Natural killer cell (primary cell): ENCODE results near the gene LGALS1. TPM values are rescaled to one million over a fixed set of nuclear protein-coding genes. Genes with fewer than 3 reads are reported as not detected.

ENCODE experiments used
- ATAC-seq, 3 donors: fragments of 150-1000 bp in 2 of 3; fragments of 200-7000 bp in 1 of 3; cut with Tn5 transposase; 1 replicate in 1 of 3; 2 replicates in 2 of 3; pipeline ENCODE4 v1.10.0; 2021; ENCODE audit warnings: mild to moderate bottlenecking in 2 of 3, moderate library complexity in 2 of 3
- DNase-seq, 2 donors: peaks; one replicate each; pipeline versions ENCODE4 v3.0.0 to v3.0.0-alpha.2; 2013 to 2021; ENCODE audit warnings: mixed read lengths in 1 of 2
- H3K27ac ChIP-seq: one replicate; pipeline ENCODE4 v1.5.1; 2013; ENCODE audit warnings: mild to moderate bottlenecking, low read length
- H3K27me3 ChIP-seq: one replicate; pipeline ENCODE4 v1.6.1; 2013; ENCODE audit warnings: low read length; ENCODE audit not compliant: control insufficient read depth, insufficient read depth
- H3K36me3 ChIP-seq: one replicate; pipeline ENCODE4 v1.6.1; 2013; ENCODE audit warnings: low read length; ENCODE audit not compliant: control insufficient read depth, insufficient read depth
- H3K4me1 ChIP-seq: one replicate; pipeline ENCODE4 v1.6.1; 2013; ENCODE audit warnings: low read length; ENCODE audit not compliant: control insufficient read depth, insufficient read depth
- H3K4me3 ChIP-seq: one replicate; pipeline ENCODE4 v1.5.1; 2013; ENCODE audit warnings: low read length
- H3K9me3 ChIP-seq: one replicate; pipeline ENCODE4 v1.6.1; 2013; ENCODE audit warnings: low read length; ENCODE audit not compliant: control insufficient read depth, insufficient read depth
- H3K27ac Mint-ChIP-seq, 2 donors: one replicate each; pipeline ENCODE4 v1.8.0; 2022; ENCODE audit warnings: mild to moderate bottlenecking in 2 of 2, mixed read lengths in 2 of 2, moderate library complexity in 1 of 2
- H3K27me3 Mint-ChIP-seq, 2 donors: one replicate each; pipeline ENCODE4 v1.8.0; 2022; ENCODE audit warnings: low read depth in 2 of 2, mixed read lengths in 2 of 2
- H3K36me3 Mint-ChIP-seq: one replicate; pipeline ENCODE4 v1.8.0; 2022; ENCODE audit warnings: mixed read lengths
- H3K4me1 Mint-ChIP-seq, 2 donors: one replicate each; pipeline ENCODE4 v1.8.0; 2022; ENCODE audit warnings: mixed read lengths in 2 of 2
- H3K4me3 Mint-ChIP-seq: one replicate; pipeline ENCODE4 v1.8.0; 2022; ENCODE audit warnings: mild to moderate bottlenecking, moderate library complexity, mixed read lengths
- H3K9me3 Mint-ChIP-seq, 2 donors: one replicate each; pipeline ENCODE4 v1.8.0; 2022; ENCODE audit warnings: mixed read lengths in 2 of 2
- WGBS: methylation state at CpG from one replicate; pipeline ENCODE4 v1.1.7; 2013; ENCODE audit warnings: missing lambda C conversion rate; ENCODE audit not compliant: insufficient coverage; 5-methylcytosine and 5-hydroxymethylcytosine counted together
- intact Hi-C: fragments of 100-400 bp; cut with micrococcal nuclease; formaldehyde crosslinking; loops from one replicate; pipeline ENCODE4 v1.14.2; 2022
- total RNA-seq, 4 donors: library from RNA; stranded (reverse); fragments of 120-200 nt in 1 of 4; gene quantifications; one replicate each; pipeline versions ENCODE4 v1.2.3 to v1.2.4, GENCODE V29; 2013 to 2022
- TF ChIP-seq, protein P1 (sequence below): fragments of 200-600 bp; IDR thresholded peaks from one replicate; pipeline ENCODE4 v1.8.0; 2022; ENCODE audit warnings: antibody characterized with exemption

The LGALS1 gene
- total RNA-seq, 3 donors from 2014 or later (not counting 1 experiment from before 2014, with no cell fraction given) = 195 to 218 (median 214) TPM

DNA sequence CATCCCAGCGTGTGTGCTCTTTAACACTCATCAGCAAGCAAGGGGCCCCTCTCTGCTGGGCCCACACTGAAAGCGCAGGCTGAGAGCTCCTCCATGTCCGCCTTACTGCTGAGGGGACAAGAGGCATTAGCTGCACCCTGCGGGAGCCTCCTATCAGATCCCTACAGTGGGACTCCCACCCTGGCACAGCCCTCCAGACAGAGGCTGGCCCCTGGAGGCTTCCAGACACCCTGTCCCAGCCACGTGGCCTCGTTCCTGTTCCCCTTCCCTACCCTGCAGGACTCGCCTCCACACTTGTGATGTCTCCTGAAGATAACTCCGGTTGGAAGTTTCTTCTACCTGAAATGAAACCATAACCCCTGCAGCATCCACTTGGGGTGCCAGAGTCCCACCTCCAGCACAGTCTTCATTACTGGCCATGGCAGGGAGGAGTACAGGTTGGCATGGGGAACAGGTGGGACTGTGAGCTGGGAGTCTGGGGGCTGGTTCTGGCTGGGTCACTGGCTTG lies 41.0 kb upstream of the LGALS1 start:
- Histone ChIP-seq H3K27me3 (no peaks in the 10 kb centered on the region), H3K36me3 (no peaks in the 10 kb centered on the region), H3K9me3 (no peaks in the 10 kb centered on the region), H3K27ac (peak overlapping the region; percentile 83), H3K4me3 (no peak overlapping the region), H3K4me1 (peaks cover 97% of the 10 kb centered on the region)
- H3K27me3 Mint-ChIP-seq = no peaks in the 10 kb centered on the region
- no peak for ATAC-seq
- no peaks in the 10 kb centered on the region for H3K9me3 Mint-ChIP-seq
- H3K36me3 Mint-ChIP-seq = no peaks in the 10 kb centered on the region
- peak overlapping the region; percentile 93 to 99 for H3K27ac Mint-ChIP-seq
- peak overlapping the region; percentile 77 for H3K4me3 Mint-ChIP-seq
- 50% methylated on average over 8 of the region's 8 CpGs for WGBS
- peak in 1 of 2 donors; percentile 59 for DNase-seq
- H3K4me1 Mint-ChIP-seq = peaks cover 57 to 86% of the 10 kb centered on the region in 2 donors
- intact Hi-C loops = loop anchor here (10.0 kb wide), 1 partner anchor 210 kb away; the partner anchor contains the start of genes ANKRD54 and EIF3L
- TF ChIP-seq, protein P1, sequence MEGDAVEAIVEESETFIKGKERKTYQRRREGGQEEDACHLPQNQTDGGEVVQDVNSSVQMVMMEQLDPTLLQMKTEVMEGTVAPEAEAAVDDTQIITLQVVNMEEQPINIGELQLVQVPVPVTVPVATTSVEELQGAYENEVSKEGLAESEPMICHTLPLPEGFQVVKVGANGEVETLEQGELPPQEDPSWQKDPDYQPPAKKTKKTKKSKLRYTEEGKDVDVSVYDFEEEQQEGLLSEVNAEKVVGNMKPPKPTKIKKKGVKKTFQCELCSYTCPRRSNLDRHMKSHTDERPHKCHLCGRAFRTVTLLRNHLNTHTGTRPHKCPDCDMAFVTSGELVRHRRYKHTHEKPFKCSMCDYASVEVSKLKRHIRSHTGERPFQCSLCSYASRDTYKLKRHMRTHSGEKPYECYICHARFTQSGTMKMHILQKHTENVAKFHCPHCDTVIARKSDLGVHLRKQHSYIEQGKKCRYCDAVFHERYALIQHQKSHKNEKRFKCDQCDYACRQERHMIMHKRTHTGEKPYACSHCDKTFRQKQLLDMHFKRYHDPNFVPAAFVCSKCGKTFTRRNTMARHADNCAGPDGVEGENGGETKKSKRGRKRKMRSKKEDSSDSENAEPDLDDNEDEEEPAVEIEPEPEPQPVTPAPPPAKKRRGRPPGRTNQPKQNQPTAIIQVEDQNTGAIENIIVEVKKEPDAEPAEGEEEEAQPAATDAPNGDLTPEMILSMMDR = no peak

DNA sequence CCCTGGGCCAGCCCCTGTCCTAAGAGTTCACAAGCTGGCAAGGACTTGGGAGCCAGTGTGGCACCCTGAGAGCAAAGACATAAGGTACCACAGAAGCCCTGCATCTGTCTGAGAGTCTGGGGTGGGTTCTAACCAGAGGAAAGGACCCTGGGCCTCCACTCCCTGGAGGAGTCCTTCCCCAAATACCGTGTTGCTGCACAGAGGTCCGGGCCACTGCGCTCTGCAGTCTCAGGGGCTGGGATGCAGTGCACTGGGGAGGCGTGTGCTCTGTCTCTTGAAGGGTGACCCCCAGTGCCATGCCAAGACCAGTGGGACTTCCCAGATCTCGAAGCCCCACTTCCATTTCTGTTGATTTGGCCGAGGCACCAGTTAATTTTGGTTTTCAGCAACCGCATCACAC lies 40.3 kb upstream of the LGALS1 start:
- Mint-ChIP-seq H3K9me3 (no peaks in the 10 kb centered on the region), H3K36me3 (no peaks in the 10 kb centered on the region), H3K27ac (peak overlapping the region; percentile 93 to 99), H3K4me3 (peak overlapping the region; percentile 98), H3K27me3 (no peaks in the 10 kb centered on the region), H3K4me1 (peaks cover 57 to 84% of the 10 kb centered on the region in 2 donors)
- H3K36me3 ChIP-seq = no peaks in the 10 kb centered on the region
- intact Hi-C loops = loop anchor here (10.0 kb wide), 1 partner anchor 210 kb away; the partner anchor contains the start of genes ANKRD54 and EIF3L
- ATAC-seq (no peak), DNase-seq (no peak)
- WGBS = 79% methylated on average over 7 of the region's 7 CpGs
- H3K27ac ChIP-seq = peak overlapping the region; percentile 83
- no peaks in the 10 kb centered on the region for H3K9me3 ChIP-seq
- peaks cover 90% of the 10 kb centered on the region for H3K4me1 ChIP-seq
- no peaks in the 10 kb centered on the region for H3K27me3 ChIP-seq
- H3K4me3 ChIP-seq = no peak overlapping the region
- TF ChIP-seq, protein P1 = no peak

DNA sequence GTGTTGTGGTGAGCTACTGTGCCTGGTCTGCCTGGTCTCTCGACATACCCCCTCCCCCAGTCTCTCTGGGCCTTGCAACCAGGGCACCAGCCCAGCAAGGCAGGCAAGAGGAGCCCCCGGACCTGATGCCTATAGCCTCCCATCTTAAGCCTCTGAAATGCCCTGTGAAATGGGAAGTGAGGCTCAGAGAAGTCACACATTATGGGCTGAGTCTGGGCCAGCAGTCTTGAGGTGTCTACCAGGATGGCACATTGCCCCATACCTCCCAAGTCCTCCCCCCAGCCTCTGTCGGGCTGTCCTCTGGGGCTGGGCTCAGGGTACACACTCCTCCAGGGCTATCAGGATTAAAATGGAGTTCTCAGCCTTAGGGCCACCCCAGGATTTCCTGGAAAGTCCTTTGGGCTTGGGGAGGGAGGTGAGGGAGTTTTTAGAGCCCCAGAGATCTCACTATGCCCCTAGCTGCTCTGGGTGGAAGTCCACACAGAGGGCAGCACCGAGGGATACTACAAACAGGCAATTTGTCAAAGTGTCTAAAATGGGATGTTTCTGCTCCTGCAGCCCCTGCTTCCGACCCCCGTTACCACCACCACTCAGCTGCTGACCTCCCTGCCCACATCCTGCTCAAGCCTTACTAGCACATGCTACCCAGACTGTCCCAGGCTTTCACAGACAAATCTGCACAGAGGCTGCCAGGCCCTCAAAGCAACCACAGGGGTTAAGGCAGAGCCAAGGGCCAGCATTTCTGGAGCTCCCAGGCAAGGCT lies 39.1 kb upstream of the LGALS1 start:
- H3K27ac Mint-ChIP-seq = peak overlapping the region; percentile 93 to 99
- DNase-seq (peak; percentile 39 to 58), ATAC-seq (peak; percentile 15 to 27 (median 22))
- H3K36me3 ChIP-seq = peaks cover 4% of the 10 kb centered on the region
- no peaks in the 10 kb centered on the region for H3K9me3 ChIP-seq
- no peaks in the 10 kb centered on the region for H3K9me3 Mint-ChIP-seq
- H3K27me3 Mint-ChIP-seq = no peaks in the 10 kb centered on the region
- no peaks in the 10 kb centered on the region for H3K27me3 ChIP-seq
- peak overlapping the region; percentile 98 for H3K4me3 Mint-ChIP-seq
- TF ChIP-seq, protein P1 = peak; percentile 42
- H3K4me1 Mint-ChIP-seq = peaks cover 57 to 84% of the 10 kb centered on the region in 2 donors
- H3K27ac ChIP-seq = peak overlapping the region; percentile 83
- peaks cover 90% of the 10 kb centered on the region for H3K4me1 ChIP-seq
- no peaks in the 10 kb centered on the region for H3K36me3 Mint-ChIP-seq
- no peak overlapping the region for H3K4me3 ChIP-seq
- 4% methylated on average over 4 of the region's 6 CpGs for WGBS
- intact Hi-C loops = loop anchor here (10.0 kb wide), 1 partner anchor 208 kb away; the partner anchor contains the start of genes ANKRD54 and EIF3L
